ENCODE data around the gene BEND3.

- TF ChIP-seq POLR2A (IDR thresholded peaks at IDR 0.05) (no peak), CTCF (IDR thresholded peaks at IDR 0.05) (no peak), POLR2AphosphoS5 (IDR thresholded peaks at IDR 0.05) (no peak), EP300 (IDR thresholded peaks at IDR 0.05) (no peak)
Measured at GRCh38 chr6:107083047-107083768, 32.1 kb downstream of the BEND3 start.

Data from stomach (tissue), 4 donors.